HG03354 (cell line): ENCODE measurements around the gene PTPRU.

Experiments used
- ATAC-seq: cut with Tn5 transposase; IDR thresholded peaks from one replicate; pipeline ENCODE4 v1.9.1; 2021; ENCODE audit warnings: mild to moderate bottlenecking; ENCODE audit not compliant: unreplicated experiment, poor library complexity, severe bottlenecking

Gene PTPRU

DNA sequence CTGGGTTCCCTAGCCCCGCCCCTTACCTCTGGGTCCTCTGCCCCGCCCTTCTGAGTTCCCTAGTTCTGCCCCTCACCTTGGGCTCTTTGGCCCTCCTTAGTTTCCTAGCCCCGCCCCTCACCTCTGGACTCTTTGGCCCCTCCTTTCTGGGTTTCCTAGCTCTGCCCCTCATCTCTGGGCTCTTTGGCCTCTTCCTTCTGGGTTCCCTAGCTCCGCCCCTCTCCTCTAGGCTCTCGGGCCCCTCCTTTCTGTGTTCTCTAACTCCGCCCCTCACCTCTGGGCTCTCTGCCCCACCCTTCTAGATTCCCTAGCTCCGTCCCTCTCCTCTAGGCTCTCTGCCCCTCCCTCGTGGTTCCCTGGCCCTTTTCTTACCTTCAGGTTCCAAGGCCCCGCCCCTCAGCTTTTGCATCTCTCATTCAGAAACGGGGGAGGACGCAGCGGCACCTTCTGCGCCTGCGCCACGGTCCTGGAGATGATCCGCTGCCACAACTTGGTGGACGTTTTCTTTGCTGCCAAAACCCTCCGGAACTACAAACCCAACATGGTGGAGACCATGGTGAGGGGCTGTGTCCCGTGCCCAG is 88.5 kb downstream of the PTPRU start:
- ATAC-seq, result no peak

DNA sequence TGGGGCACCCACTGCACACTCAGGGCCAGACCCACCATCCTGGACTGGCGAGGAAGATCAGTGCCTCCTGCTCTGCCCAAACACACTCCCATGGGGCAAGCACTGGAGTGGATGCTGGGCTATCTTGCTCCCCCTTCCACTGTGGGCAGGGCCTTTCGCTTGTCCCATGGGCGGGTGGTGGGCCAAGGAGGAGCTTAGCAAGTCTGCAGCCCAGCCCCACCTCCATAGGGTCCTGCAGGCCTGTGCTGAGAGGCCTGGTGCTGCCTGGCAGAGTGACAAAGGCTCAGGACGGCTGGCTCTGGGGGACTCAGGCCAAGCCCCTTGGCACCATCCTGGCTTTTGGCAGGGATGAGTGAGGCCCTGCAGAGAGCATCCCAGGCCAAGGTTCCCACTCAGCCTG is 89.4 kb downstream of the PTPRU start:
- no peak for ATAC-seq

GRCh38 chr1:29326123-29326522 is 89.8 kb downstream of the PTPRU start:
- no peak for ATAC-seq

GRCh38 chr1:29327223-29327935 is 91.1 kb downstream of the PTPRU start:
- no peak for ATAC-seq

DNA sequence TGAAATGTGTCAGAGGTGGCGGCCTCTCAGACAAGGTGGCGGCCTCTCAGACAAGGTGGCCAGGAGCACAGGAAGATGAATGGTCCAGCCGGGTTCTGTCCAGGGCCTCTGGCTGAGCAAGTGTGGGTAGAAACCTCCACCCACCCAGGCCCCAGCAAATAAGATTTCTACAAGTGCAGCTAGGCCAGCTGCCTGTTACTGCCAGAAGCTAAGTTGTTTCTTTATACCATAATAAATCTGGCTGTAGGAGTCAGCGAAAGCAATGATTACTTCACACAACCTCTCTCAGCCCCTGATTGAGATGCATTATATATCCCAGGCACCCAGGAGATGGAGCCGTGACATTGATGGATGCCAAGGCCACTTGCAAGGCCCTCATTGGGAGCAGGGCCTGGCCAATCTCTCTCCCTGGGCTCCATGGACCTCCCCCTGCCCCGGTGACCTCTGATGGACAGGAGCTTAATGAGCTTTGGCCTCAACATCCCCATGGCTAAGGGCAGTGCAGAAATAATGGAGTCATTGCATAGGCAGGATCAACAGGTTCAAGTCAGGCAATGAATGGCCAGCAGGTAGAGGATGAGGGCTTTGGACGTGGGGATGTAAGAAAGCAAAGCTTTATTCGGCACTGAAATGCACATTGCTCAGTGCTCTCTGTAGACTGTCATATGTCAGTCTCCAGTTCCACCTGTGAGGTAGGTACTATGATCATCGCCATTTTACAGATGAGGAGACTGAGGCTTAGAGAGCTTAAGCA is 92.9 kb downstream of the PTPRU start:
- no peak for ATAC-seq

DNA sequence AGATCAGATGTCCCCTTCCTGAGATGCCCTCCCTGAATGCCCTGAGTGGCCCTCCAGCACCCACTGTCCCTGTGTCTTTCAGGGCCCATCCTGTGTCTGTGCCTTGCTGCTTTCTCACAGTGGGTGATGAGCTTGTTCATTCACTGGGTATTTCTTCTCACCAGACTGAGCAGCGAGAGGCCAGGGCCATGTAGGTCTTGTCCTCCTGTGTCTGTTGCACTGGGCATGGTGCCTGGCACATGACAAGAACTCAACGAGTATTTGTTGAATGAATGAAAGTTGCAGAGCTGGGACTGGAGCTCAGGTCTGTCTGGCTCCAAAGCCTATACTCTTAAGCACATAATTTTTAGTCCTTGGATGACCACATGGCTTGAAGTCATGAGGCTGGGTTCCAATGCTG is 93.8 kb downstream of the PTPRU start:
- ATAC-seq, result no peak

- ATAC-seq, result no peak
Measured at GRCh38 chr1:29330856-29331255, 94.5 kb downstream of the PTPRU start.

DNA sequence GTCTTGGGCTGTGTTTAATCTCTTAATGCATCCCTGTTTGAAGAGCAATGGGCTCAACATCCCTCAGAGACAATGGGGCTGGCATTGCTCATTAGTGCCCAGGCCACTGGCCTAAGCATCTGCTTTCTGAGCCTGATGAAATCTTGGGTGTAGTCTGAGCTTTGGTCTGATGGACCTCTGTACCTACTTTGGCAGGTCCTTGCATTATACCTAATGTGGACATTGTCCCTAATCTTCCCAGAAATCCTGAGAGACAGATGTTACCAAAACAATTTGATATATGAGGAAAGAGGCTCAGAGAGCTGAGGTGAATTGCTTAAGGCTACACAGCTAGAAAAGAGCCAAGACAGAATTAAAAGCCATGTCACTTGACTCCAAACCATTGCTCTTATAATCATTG is 95.0 kb downstream of the PTPRU start:
- no peak for ATAC-seq

GRCh38 chr1:29331729-29332128 is 95.4 kb downstream of the PTPRU start:
- no peak for ATAC-seq

GRCh38 chr1:29332204-29332603 is 95.9 kb downstream of the PTPRU start:
- ATAC-seq, result no peak

DNA sequence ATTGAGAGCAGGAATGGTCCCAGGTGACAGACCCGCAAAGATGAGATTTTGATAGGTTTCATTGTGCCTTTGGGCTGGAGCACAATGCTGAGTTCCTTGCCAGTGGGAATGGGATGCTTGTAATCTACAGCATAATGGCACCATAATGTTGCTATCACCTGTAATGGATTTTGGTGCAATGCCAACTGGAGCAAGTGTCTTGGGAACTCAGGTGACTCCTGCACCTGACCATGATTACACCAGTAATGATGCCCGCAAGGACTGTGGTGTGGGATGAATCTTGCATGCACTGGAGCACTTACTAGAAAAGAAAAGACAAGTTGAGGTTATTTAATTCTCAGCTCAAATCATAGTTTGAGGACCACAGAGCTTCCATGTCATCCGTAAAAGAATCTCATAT is 96.7 kb downstream of the PTPRU start:
- no peak for ATAC-seq

DNA sequence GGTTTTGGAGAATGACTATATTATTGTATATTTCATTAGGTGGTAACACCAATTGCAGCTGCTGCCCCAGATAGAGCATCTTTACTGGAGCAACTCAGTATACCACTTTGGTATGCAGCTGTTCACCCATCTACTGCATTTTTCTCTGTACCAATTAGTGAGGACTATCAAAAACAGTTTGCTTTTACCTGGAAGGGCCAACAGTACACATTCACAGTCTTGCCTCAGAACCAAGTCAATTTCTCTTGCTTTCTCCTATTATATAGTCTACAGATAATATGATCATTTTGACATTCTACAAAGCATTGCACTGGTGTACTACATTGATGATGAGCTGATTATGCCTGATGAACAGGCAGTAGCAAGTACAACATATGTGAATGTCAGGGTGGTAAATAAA is 99.3 kb downstream of the PTPRU start:
- no peak for ATAC-seq

- ATAC-seq, result no peak
Measured at GRCh38 chr1:29338908-29339575, 102.7 kb downstream of the PTPRU start.

- ATAC-seq, result no peak
Measured at GRCh38 chr1:29341936-29342335, 105.6 kb downstream of the PTPRU start.

DNA sequence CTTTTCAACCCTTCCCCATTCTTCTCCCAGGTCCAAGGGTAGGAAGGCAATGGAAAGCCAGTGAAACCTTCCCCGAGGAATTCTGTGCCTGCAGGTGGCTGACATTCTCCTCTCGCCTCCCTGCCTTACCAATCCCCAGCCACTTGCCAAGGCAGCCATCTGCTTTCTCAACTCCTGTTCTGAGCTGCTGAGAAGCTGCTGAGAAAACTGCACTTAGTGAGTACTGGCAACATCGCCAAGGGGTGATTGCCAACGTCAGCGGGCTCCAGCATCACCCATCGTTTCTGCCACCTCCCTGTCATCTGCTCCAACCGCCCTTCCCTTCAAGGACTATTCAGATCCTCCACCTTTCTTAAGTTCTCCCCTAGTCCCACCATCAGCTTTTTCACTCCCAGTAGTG is 106.0 kb downstream of the PTPRU start:
- ATAC-seq, result no peak

- ATAC-seq, result no peak
Measured at GRCh38 chr1:29342983-29343382, 106.7 kb downstream of the PTPRU start.

GRCh38 chr1:29343476-29343875 is 107.2 kb downstream of the PTPRU start:
- no peak for ATAC-seq

- ATAC-seq, result no peak
Measured at GRCh38 chr1:29343908-29344307, 107.6 kb downstream of the PTPRU start.

GRCh38 chr1:29344336-29344735 is 108.0 kb downstream of the PTPRU start:
- no peak for ATAC-seq

DNA sequence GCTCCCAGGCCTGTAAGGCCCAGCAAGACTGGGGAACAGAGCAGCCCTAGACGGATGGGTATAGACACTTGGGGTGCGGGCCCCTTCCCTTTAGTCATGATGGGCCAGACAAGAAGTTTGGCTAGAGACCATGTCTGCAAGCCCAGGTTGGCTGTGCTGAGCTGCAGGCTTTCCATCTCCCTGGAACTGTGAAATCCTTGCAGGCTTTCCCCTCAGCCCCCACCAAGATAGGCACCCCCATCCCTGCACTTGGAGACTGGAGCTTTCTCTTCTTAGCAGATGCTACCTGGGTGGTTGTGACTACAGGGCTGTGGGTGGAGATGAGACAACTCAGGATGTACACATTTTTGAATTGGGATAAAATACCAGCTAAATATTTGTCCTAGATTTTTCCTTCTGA is 110.3 kb downstream of the PTPRU start:
- ATAC-seq, result no peak
